Sigmoid colon (tissue), 7 donors: ENCODE data around the gene KEL. TPM values are rescaled to one million over a fixed set of nuclear protein-coding genes. Genes with fewer than 3 reads are reported as not detected.

ENCODE experiments used
- DNase-seq: peaks from one replicate; pipeline ENCODE4 v3.0.0-alpha.2; 2019
- H3K27ac ChIP-seq, 4 donors: fragments of 200-600 bp; sonication (generic); one replicate each; pipeline ENCODE4 v1.5.1; 2016 to 2019; ENCODE audit warnings: mild to moderate bottlenecking in 1 of 4
- H3K27me3 ChIP-seq, 3 donors: fragments of 200-600 bp; sonication (generic); one replicate each; pipeline ENCODE4 v1.5.1; 2019; ENCODE audit warnings: mild to moderate bottlenecking in 1 of 3
- H3K36me3 ChIP-seq, 4 donors: fragments of 200-600 bp; sonication (generic); one replicate each; pipeline ENCODE4 v1.5.1; 2016 to 2019
- H3K4me1 ChIP-seq, 4 donors: fragments of 200-600 bp; sonication (generic); one replicate each; pipeline ENCODE4 v1.5.1; 2017 to 2019
- H3K4me3 ChIP-seq, 4 donors: fragments of 200-600 bp; sonication (generic); one replicate each; pipeline ENCODE4 v1.5.1; 2017 to 2019; ENCODE audit warnings: mild to moderate bottlenecking in 2 of 4, moderate library complexity in 1 of 4
- H3K9me3 ChIP-seq, 4 donors: fragments of 200-600 bp in 3 of 4; sonication (generic) in 3 of 4; one replicate each; pipeline versions ENCODE4 v1.5.1 to v1.6.1; 2013 to 2019
- EP300 ChIP-seq, 4 donors: sonication (generic); formaldehyde crosslinking; IDR thresholded peaks; one replicate each; pipeline ENCODE4 v1.6.1; 2017; ENCODE audit warnings: antibody characterized with exemption in 4 of 4
- POLR2A ChIP-seq, 2 donors: fragments of 450-650 bp; IDR thresholded peaks; one replicate each; pipeline ENCODE4 v1.6.1; 2016; ENCODE audit warnings: antibody characterized with exemption in 2 of 2, mild to moderate bottlenecking in 2 of 2, moderate library complexity in 2 of 2
- POLR2AphosphoS5 ChIP-seq, 4 donors: sonication (generic); formaldehyde crosslinking; IDR thresholded peaks; one replicate each; pipeline ENCODE4 v1.6.1; 2017; ENCODE audit warnings: antibody characterized with exemption in 4 of 4
- WGBS, 2 donors: extraction: QIAGEN DNeasy Blood & Tissue Kit; methylation state at CpG; one replicate each; pipeline ENCODE4 v1.1.7; 2013; 5-methylcytosine and 5-hydroxymethylcytosine counted together
- intact Hi-C: fragments of 100-400 bp; cut with DNase I; formaldehyde crosslinking; loops from one replicate; pipeline ENCODE4 v1.15.1; 2023
- polyA plus RNA-seq, 3 donors: library from polyadenylated mRNA; stranded (reverse); fragments of 200-250 nt; gene quantifications; one replicate each; pipeline ENCODE4 v1.2.3, GENCODE V29; 2013
- total RNA-seq, 4 donors: library from RNA; depleted of rRNA; stranded (reverse); fragments of >200 nt; gene quantifications; one replicate each; pipeline ENCODE4 v1.1.0, GENCODE V29; 2016
- TF ChIP-seq, protein P1 (sequence below), 4 experiments: fragments of 450-650 bp in 3 of 4; fragments of 200-600 bp in 1 of 4; IDR thresholded peaks; one replicate each; pipeline ENCODE4 v1.5.1; 2016 to 2019; ENCODE audit warnings: antibody characterized with exemption in 4 of 4, mild to moderate bottlenecking in 3 of 4, moderate library complexity in 2 of 4
- donor health status: healthy with polysubstance abuse.
- donor health status: Bipolar disorder and iron deficiency.
- donor health status: healthy.

Gene KEL
- total and polyA plus RNA-seq, 7 donors = 0.28 to 0.69 TPM; not detected in 5

GRCh38 chr7:142943706-142944268 is 18.4 kb downstream of the KEL start:
- DNase-seq = no peak
- H3K36me3 ChIP-seq = no peaks in the 10 kb centered on the region
- H3K27ac ChIP-seq = no peak overlapping the region
- no peaks in the 10 kb centered on the region for H3K4me1 ChIP-seq
- H3K4me3 ChIP-seq = no peak overlapping the region
- no peaks in the 10 kb centered on the region for H3K27me3 ChIP-seq
- TF ChIP-seq, protein P1, sequence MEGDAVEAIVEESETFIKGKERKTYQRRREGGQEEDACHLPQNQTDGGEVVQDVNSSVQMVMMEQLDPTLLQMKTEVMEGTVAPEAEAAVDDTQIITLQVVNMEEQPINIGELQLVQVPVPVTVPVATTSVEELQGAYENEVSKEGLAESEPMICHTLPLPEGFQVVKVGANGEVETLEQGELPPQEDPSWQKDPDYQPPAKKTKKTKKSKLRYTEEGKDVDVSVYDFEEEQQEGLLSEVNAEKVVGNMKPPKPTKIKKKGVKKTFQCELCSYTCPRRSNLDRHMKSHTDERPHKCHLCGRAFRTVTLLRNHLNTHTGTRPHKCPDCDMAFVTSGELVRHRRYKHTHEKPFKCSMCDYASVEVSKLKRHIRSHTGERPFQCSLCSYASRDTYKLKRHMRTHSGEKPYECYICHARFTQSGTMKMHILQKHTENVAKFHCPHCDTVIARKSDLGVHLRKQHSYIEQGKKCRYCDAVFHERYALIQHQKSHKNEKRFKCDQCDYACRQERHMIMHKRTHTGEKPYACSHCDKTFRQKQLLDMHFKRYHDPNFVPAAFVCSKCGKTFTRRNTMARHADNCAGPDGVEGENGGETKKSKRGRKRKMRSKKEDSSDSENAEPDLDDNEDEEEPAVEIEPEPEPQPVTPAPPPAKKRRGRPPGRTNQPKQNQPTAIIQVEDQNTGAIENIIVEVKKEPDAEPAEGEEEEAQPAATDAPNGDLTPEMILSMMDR (IDR thresholded peaks at IDR 0.05) = no peak
- TF ChIP-seq POLR2AphosphoS5 (IDR thresholded peaks at IDR 0.05) = no peak
- no peak for TF ChIP-seq EP300 (IDR thresholded peaks at IDR 0.05)
- TF ChIP-seq POLR2A (IDR thresholded peaks at IDR 0.05) = no peak
- 76 to 86% methylated on average over 7 of the region's 7 CpGs for WGBS, 2 donors
- H3K9me3 ChIP-seq = no peaks in the 10 kb centered on the region
- intact Hi-C loops = no loop called here

GRCh38 chr7:142942746-142943145 is 19.4 kb downstream of the KEL start:
- Histone ChIP-seq H3K27me3 (no peaks in the 10 kb centered on the region), H3K4me1 (no peaks in the 10 kb centered on the region), H3K27ac (no peak overlapping the region), H3K9me3 (no peaks in the 10 kb centered on the region), H3K4me3 (no peak overlapping the region), H3K36me3 (no peaks in the 10 kb centered on the region)
- DNase-seq = no peak
- TF ChIP-seq POLR2A (IDR thresholded peaks at IDR 0.05) (no peak), POLR2AphosphoS5 (IDR thresholded peaks at IDR 0.05) (no peak)
- TF ChIP-seq, protein P1 (IDR thresholded peaks at IDR 0.05) = no peak
- 93% methylated on average over 6 of the region's 6 CpGs for WGBS, 2 donors
- intact Hi-C loops = no loop called here

GRCh38 chr7:142941541-142941940 is 20.6 kb downstream of the KEL start:
- Histone ChIP-seq H3K4me1 (no peaks in the 10 kb centered on the region), H3K9me3 (no peaks in the 10 kb centered on the region), H3K36me3 (no peaks in the 10 kb centered on the region), H3K27ac (no peak overlapping the region), H3K4me3 (no peak overlapping the region), H3K27me3 (no peaks in the 10 kb centered on the region)
- no peak for TF ChIP-seq EP300 (IDR thresholded peaks at IDR 0.05)
- TF ChIP-seq POLR2AphosphoS5 (IDR thresholded peaks at IDR 0.05) = no peak
- no peak for TF ChIP-seq POLR2A (IDR thresholded peaks at IDR 0.05)
- 92 to 95% methylated on average over 7 of the region's 7 CpGs for WGBS, 2 donors
- DNase-seq = no peak
- intact Hi-C loops = no loop called here

GRCh38 chr7:142940966-142941535 is 21.1 kb downstream of the KEL start:
- no peak for DNase-seq
- no peaks in the 10 kb centered on the region for H3K36me3 ChIP-seq
- intact Hi-C loops = no loop called here
- H3K9me3 ChIP-seq = no peaks in the 10 kb centered on the region
- no peaks in the 10 kb centered on the region for H3K27me3 ChIP-seq
- H3K27ac ChIP-seq = no peak overlapping the region
- H3K4me3 ChIP-seq = no peak overlapping the region
- TF ChIP-seq EP300 (IDR thresholded peaks at IDR 0.05) (no peak), POLR2A (IDR thresholded peaks at IDR 0.05) (no peak), POLR2AphosphoS5 (IDR thresholded peaks at IDR 0.05) (no peak)
- TF ChIP-seq, protein P1 (IDR thresholded peaks at IDR 0.05) = no peak
- H3K4me1 ChIP-seq = no peaks in the 10 kb centered on the region
- 74 to 78% methylated on average over 10 of the region's 10 CpGs for WGBS, 2 donors

- intact Hi-C loops = no loop called here
- Histone ChIP-seq H3K27ac (no peak within 1 kb of the TSS), H3K4me3 (no peak within 1 kb of the TSS), H3K36me3 (no peaks in the 10 kb centered on the region), H3K9me3 (no peaks in the 10 kb centered on the region), H3K27me3 (no peaks in the 10 kb centered on the region), H3K4me1 (no peaks in the 10 kb centered on the region)
- 61 to 69% methylated on average over 10 of the region's 10 CpGs for WGBS, 2 donors
- no peak for DNase-seq
- TF ChIP-seq POLR2AphosphoS5 (IDR thresholded peaks at IDR 0.05) = no peak
- TF ChIP-seq EP300 (IDR thresholded peaks at IDR 0.05) = no peak
- no peak for TF ChIP-seq POLR2A (IDR thresholded peaks at IDR 0.05)
- TF ChIP-seq, protein P1 (IDR thresholded peaks at IDR 0.05) = no peak
Observed at GRCh38 chr7:142939226-142939910, 22.8 kb downstream of the KEL start, which contains the start of gene LLCFC1. TSS of gene LLCFC1 (plus strand) at chr7:142939484. CDS start at chr7:142939622, 138 bp downstream.
